Stimulated activated CD4-positive, alpha-beta T cell treated with anti-CD3 and anti-CD28 coated beads, TNF-alpha, amount 100 ng/mL, for 1 hour (primary cell): ENCODE results near the gene MBOAT2.

Experiments
- DNase-seq, 3 donors: peaks; one replicate each; pipeline ENCODE4 v3.0.0-alpha.2; 2020; ENCODE audit warnings: low read depth in 3 of 3, low spot score in 1 of 3

MBOAT2 gene

GRCh38 chr2:9018534-9018933 is 15.1 kb upstream of the MBOAT2 start:
- DNase-seq, result no peak

GRCh38 chr2:9018109-9018508 is 14.6 kb upstream of the MBOAT2 start:
- no peak for DNase-seq

GRCh38 chr2:9017411-9017810 is 13.9 kb upstream of the MBOAT2 start:
- DNase-seq, result no peak

- no peak for DNase-seq
These were observed 12.5 kb upstream of the MBOAT2 start for GRCh38 chr2:9015998-9016397.

- no peak for DNase-seq
These were observed 9.9 kb upstream of the MBOAT2 start for GRCh38 chr2:9013403-9013802.

- no peak for DNase-seq
These were observed 7.4 kb upstream of the MBOAT2 start for GRCh38 chr2:9010866-9011265.

- DNase-seq, result no peak
These were observed 5.6 kb upstream of the MBOAT2 start for GRCh38 chr2:9008951-9009664.

GRCh38 chr2:9006368-9006767 is 2.9 kb upstream of the MBOAT2 start:
- no peak for DNase-seq

- DNase-seq, result no peak
These were observed 1.1 kb upstream of the MBOAT2 start for GRCh38 chr2:9004338-9005204.

- no peak for DNase-seq
These were observed 193 bp downstream of the MBOAT2 start for GRCh38 chr2:9003366-9003615.

- DNase-seq, result no peak
These were observed 683 bp downstream of the MBOAT2 start for GRCh38 chr2:9002637-9003365.

- no peak for DNase-seq
These were observed 1.2 kb downstream of the MBOAT2 start for GRCh38 chr2:9002313-9002636.

- no peak for DNase-seq
These were observed 1.7 kb downstream of the MBOAT2 start for GRCh38 chr2:9001778-9002177.

- DNase-seq, result no peak
These were observed 2.3 kb downstream of the MBOAT2 start for GRCh38 chr2:9001229-9001628.

GRCh38 chr2:9000442-9000841 is 3.0 kb downstream of the MBOAT2 start:
- no peak for DNase-seq

- DNase-seq, result no peak
These were observed 3.7 kb downstream of the MBOAT2 start for GRCh38 chr2:8999797-9000196.

GRCh38 chr2:8999102-8999446 is 4.4 kb downstream of the MBOAT2 start:
- DNase-seq, result no peak

GRCh38 chr2:8998418-8999101 is 4.9 kb downstream of the MBOAT2 start:
- no peak for DNase-seq

GRCh38 chr2:8997631-8998030 is 5.9 kb downstream of the MBOAT2 start:
- DNase-seq, result no peak

GRCh38 chr2:8997108-8997507 is 6.4 kb downstream of the MBOAT2 start:
- DNase-seq, result no peak

GRCh38 chr2:8996006-8996405 is 7.5 kb downstream of the MBOAT2 start:
- DNase-seq, result no peak

GRCh38 chr2:8994386-8994785 is 9.1 kb downstream of the MBOAT2 start:
- DNase-seq, result no peak
